ENCODE measurements around the gene TXNRD1.

DNA sequence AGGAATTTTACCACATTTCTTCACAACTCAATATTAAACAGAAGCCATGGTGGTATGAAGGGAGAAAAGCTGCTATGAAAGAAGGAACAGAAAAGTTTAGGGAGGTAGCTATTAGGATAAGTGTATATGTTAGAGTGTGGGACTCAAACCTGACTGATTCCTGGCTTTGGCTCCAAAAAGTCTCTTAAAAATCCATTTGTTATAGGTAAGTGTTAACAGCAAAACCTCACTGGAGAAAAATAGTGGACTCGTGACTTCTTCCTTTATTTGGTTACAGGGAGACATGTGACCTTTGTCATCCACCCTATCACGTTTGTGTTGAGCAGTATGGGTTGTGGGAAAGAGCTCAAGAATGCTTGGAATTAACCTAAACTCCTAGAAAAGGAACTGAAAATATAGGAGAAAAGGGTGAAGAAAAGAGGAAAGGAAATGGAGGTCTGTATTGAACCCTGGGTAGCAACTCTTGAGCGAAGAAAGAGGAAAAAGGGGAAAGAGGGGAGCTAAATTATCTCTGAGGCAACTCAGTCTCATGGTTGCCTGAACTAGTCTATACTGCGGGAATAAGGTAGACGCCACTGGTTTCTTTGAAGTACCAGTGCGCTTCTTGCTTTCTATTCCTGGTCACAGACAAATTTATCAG, 84.4 kb downstream of the TXNRD1 start:
- TF ChIP-seq, protein P1, sequence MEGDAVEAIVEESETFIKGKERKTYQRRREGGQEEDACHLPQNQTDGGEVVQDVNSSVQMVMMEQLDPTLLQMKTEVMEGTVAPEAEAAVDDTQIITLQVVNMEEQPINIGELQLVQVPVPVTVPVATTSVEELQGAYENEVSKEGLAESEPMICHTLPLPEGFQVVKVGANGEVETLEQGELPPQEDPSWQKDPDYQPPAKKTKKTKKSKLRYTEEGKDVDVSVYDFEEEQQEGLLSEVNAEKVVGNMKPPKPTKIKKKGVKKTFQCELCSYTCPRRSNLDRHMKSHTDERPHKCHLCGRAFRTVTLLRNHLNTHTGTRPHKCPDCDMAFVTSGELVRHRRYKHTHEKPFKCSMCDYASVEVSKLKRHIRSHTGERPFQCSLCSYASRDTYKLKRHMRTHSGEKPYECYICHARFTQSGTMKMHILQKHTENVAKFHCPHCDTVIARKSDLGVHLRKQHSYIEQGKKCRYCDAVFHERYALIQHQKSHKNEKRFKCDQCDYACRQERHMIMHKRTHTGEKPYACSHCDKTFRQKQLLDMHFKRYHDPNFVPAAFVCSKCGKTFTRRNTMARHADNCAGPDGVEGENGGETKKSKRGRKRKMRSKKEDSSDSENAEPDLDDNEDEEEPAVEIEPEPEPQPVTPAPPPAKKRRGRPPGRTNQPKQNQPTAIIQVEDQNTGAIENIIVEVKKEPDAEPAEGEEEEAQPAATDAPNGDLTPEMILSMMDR (IDR thresholded peaks at IDR 0.05): no peak
- TF ChIP-seq EP300 (IDR thresholded peaks at IDR 0.05) (no peak), POLR2A (IDR thresholded peaks at IDR 0.05) (no peak)
